SK-N-SH (cell line): ENCODE measurements around the gene ABO. TPM values are rescaled to one million over a fixed set of nuclear protein-coding genes. Genes with fewer than 3 reads are reported as not detected.

Experiments
- CTCF ChIA-PET: fragments of 300-600, 350-600 bp; formaldehyde crosslinking; extraction: SDS; loops from one replicate; lab custom pipeline; 2021; lab: Yijun Ruan, JAX
- POLR2A ChIA-PET: fragments of 350-600 bp; sonication (Branson Sonifier 250); formaldehyde crosslinking; extraction: SDS; loops from one replicate; lab custom pipeline; 2020; ENCODE audit warnings: antibody characterized with exemption, inconsistent platforms; lab: Yijun Ruan, JAX
- DNase-seq: peaks from one replicate; pipeline ENCODE4 v3.0.0; 2012
- H2AFZ ChIP-seq: fragments of 200-600 bp; sonication (generic); 2 replicates; pipeline ENCODE4 v1.8.1; 2016; ENCODE audit warnings: antibody characterized with exemption, mild to moderate bottlenecking, low read depth
- H3F3A ChIP-seq: fragments of 200-600 bp; sonication (generic); replicated peaks from 2 replicates; pipeline ENCODE3; 2016; ENCODE audit warnings: antibody characterized with exemption, mild to moderate bottlenecking; ENCODE audit not compliant: insufficient read depth
- H3K27ac ChIP-seq, 2 experiments: fragments of 200-500 bp in 1 of 2; fragments of 200-600 bp in 1 of 2; sonication (Bioruptor generic) in 1 of 2; sonication (generic), shearing (Covaris generic) in 1 of 2; 2 replicates each; pipeline versions ENCODE4 v1.5.1 to v1.6.1; 2014 to 2016; ENCODE audit warnings: low read depth in 2 of 2, inconsistent platforms in 1 of 2, low read length in 1 of 2, mild to moderate bottlenecking in 1 of 2, mixed read lengths in 1 of 2
- H3K27me3 ChIP-seq: fragments of 200-600 bp; sonication (generic), shearing (Covaris generic); 2 replicates; pipeline ENCODE4 v1.6.1; 2016; ENCODE audit warnings: mixed run types; ENCODE audit not compliant: insufficient read depth
- H3K36me3 ChIP-seq, 2 experiments: fragments of 200-500 bp in 1 of 2; fragments of 200-600 bp in 1 of 2; sonication (Bioruptor generic) in 1 of 2; sonication (generic) in 1 of 2; replicated peaks in 1 of 2; 2 replicates each; pipeline versions ENCODE3 to v1.5.1; 2014 to 2016; ENCODE audit warnings: low read length in 1 of 2, mild to moderate bottlenecking in 1 of 2; ENCODE audit not compliant: insufficient read depth in 2 of 2, control insufficient read depth in 1 of 2
- H3K4me1 ChIP-seq, 2 experiments: fragments of 200-500 bp in 1 of 2; fragments of 200-600 bp in 1 of 2; sonication (Bioruptor generic) in 1 of 2; sonication (generic), shearing (Covaris generic) in 1 of 2; 2 replicates each; pipeline versions ENCODE4 v1.5.1 to v1.6.1; 2014 to 2016; ENCODE audit warnings: low read depth in 1 of 2, low read length in 1 of 2, mixed run types in 1 of 2; ENCODE audit not compliant: insufficient read depth in 2 of 2, control insufficient read depth in 1 of 2
- H3K4me2 ChIP-seq: fragments of 200-600 bp; sonication (generic), shearing (Covaris generic); 2 replicates; pipeline ENCODE4 v1.6.1; 2017; ENCODE audit warnings: mixed run types
- H3K4me3 ChIP-seq, 2 experiments: fragments of 200-500 bp in 1 of 2; fragments of 200-600 bp in 1 of 2; sonication (Bioruptor generic) in 1 of 2; sonication (generic), shearing (Covaris generic) in 1 of 2; 2 replicates each; pipeline versions ENCODE4 v1.5.1 to v1.8.1; 2014 to 2016; ENCODE audit warnings: low read depth in 2 of 2, inconsistent platforms in 1 of 2, low read length in 1 of 2, mild to moderate bottlenecking in 1 of 2, mixed read lengths in 1 of 2, moderate library complexity in 1 of 2
- H3K79me2 ChIP-seq: fragments of 200-600 bp; sonication (generic); 2 replicates; pipeline ENCODE4 v1.8.1; 2017; ENCODE audit warnings: mild to moderate bottlenecking; ENCODE audit not compliant: insufficient read depth
- H3K9ac ChIP-seq: fragments of 200-600 bp; sonication (generic); 2 replicates; pipeline ENCODE4 v1.6.1; 2017; ENCODE audit warnings: mixed run types
- H3K9me2 ChIP-seq: fragments of 200-600 bp; sonication (generic); 2 replicates; pipeline ENCODE4 v1.6.1; 2017; ENCODE audit warnings: mixed run types
- H3K9me3 ChIP-seq: fragments of 200-600 bp; sonication (generic); 2 replicates; pipeline ENCODE4 v1.6.1; 2017; ENCODE audit warnings: mixed run types, mild to moderate bottlenecking, moderate library complexity
- H4K20me1 ChIP-seq: fragments of 200-600 bp; sonication (generic); 2 replicates; pipeline ENCODE4 v1.6.1; 2017; ENCODE audit warnings: mild to moderate bottlenecking, mixed run types; ENCODE audit not compliant: insufficient read depth
- ELF1 ChIP-seq: IDR thresholded peaks from 2 replicates; pipeline ENCODE4 v1.4.0; 2012
- EZH2phosphoT487 ChIP-seq: fragments of 200-600 bp; sonication (generic); IDR thresholded peaks from 2 replicates; pipeline ENCODE4 v1.6.1; 2017; ENCODE audit warnings: low read depth, mixed run types, mild to moderate bottlenecking, antibody characterized with exemption, moderate library complexity, borderline replicate concordance
- FOSL2 ChIP-seq: IDR thresholded peaks from 2 replicates; pipeline ENCODE4 v1.4.0; 2012; ENCODE audit warnings: low read depth, mild to moderate bottlenecking, moderate library complexity, borderline replicate concordance
- FOXJ3 ChIP-seq: sonication (generic); formaldehyde crosslinking; IDR thresholded peaks from 2 replicates; pipeline ENCODE4 v1.5.1; 2020; ENCODE audit warnings: mild to moderate bottlenecking, missing genetic modification reagents
- FOXM1 ChIP-seq: IDR thresholded peaks from 2 replicates; pipeline ENCODE4 v1.4.0; 2012; ENCODE audit warnings: low read depth, mild to moderate bottlenecking
- MAX ChIP-seq: IDR thresholded peaks from 2 replicates; pipeline ENCODE4 v1.4.0; 2012; ENCODE audit warnings: low read depth
- MXI1 ChIP-seq: IDR thresholded peaks from 2 replicates; pipeline ENCODE4 v1.6.1; 2012; ENCODE audit warnings: mild to moderate bottlenecking, low read depth, low read length, improper control_type of control experiment
- NFIC ChIP-seq: IDR thresholded peaks from 2 replicates; pipeline ENCODE4 v1.4.0; 2012; ENCODE audit warnings: borderline replicate concordance
- REST ChIP-seq: IDR thresholded peaks from 2 replicates; pipeline ENCODE4 v1.6.1; 2012; ENCODE audit warnings: mild to moderate bottlenecking, low read depth, low read length, moderate library complexity
- RXRA ChIP-seq: IDR thresholded peaks from 2 replicates; pipeline ENCODE4 v1.4.0; 2012; ENCODE audit warnings: low read depth, mild to moderate bottlenecking, borderline replicate concordance
- TCF12 ChIP-seq: IDR thresholded peaks from 2 replicates; pipeline ENCODE4 v1.4.0; 2012
- YY1 ChIP-seq: IDR thresholded peaks from 2 replicates; pipeline ENCODE4 v1.4.0; 2012; ENCODE audit warnings: low read depth, mild to moderate bottlenecking
- WGBS: methylation state at CpG from one replicate; pipeline ENCODE4 v1.1.6; 2017; ENCODE audit warnings: low lambda C conversion rate; 5-methylcytosine and 5-hydroxymethylcytosine counted together
- polyA plus RNA-seq, 3 experiments: library from polyadenylated mRNA; depleted of rRNA; stranded (reverse); fragments of >200 nt; gene quantifications; 2 replicates each; pipeline ENCODE4 v1.2.3, GENCODE V29; 2012
- TF ChIP-seq, protein P1 (sequence below): fragments of 200-600 bp; sonication (generic); IDR thresholded peaks from 2 replicates; pipeline ENCODE4 v1.6.1; 2017; ENCODE audit warnings: antibody characterized with exemption, mild to moderate bottlenecking, moderate library complexity
- TF ChIP-seq, protein P2 (sequence below): fragments of 150-350 bp; IDR thresholded peaks from 2 replicates; pipeline ENCODE4 v1.6.1; 2016; ENCODE audit warnings: mild to moderate bottlenecking, low read depth, low read length
- TF ChIP-seq, protein P3 (sequence below): fragments of 150-350 bp; IDR thresholded peaks from 2 replicates; pipeline ENCODE4 v1.6.1; 2017; ENCODE audit warnings: antibody characterized with exemption, low read length, low read depth, borderline replicate concordance

The ABO gene
- polyA plus RNA-seq, 1 of the 3 experiments (the other 2 are of a cell fraction): not detected

- no peaks in the 10 kb centered on the region for H3K36me3 ChIP-seq
- no peak for TF ChIP-seq FOXM1
- TF ChIP-seq, protein P1, sequence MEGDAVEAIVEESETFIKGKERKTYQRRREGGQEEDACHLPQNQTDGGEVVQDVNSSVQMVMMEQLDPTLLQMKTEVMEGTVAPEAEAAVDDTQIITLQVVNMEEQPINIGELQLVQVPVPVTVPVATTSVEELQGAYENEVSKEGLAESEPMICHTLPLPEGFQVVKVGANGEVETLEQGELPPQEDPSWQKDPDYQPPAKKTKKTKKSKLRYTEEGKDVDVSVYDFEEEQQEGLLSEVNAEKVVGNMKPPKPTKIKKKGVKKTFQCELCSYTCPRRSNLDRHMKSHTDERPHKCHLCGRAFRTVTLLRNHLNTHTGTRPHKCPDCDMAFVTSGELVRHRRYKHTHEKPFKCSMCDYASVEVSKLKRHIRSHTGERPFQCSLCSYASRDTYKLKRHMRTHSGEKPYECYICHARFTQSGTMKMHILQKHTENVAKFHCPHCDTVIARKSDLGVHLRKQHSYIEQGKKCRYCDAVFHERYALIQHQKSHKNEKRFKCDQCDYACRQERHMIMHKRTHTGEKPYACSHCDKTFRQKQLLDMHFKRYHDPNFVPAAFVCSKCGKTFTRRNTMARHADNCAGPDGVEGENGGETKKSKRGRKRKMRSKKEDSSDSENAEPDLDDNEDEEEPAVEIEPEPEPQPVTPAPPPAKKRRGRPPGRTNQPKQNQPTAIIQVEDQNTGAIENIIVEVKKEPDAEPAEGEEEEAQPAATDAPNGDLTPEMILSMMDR: no peak
- TF ChIP-seq NFIC: no peak
- TF ChIP-seq RXRA: no peak
- TF ChIP-seq REST: no peak
- TF ChIP-seq MAX: no peak
- TF ChIP-seq, protein P2, sequence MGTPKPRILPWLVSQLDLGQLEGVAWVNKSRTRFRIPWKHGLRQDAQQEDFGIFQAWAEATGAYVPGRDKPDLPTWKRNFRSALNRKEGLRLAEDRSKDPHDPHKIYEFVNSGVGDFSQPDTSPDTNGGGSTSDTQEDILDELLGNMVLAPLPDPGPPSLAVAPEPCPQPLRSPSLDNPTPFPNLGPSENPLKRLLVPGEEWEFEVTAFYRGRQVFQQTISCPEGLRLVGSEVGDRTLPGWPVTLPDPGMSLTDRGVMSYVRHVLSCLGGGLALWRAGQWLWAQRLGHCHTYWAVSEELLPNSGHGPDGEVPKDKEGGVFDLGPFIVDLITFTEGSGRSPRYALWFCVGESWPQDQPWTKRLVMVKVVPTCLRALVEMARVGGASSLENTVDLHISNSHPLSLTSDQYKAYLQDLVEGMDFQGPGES: no peak
- TF ChIP-seq FOXJ3 (CRISPR knock-in tag): no peak
- TF ChIP-seq, protein P3, sequence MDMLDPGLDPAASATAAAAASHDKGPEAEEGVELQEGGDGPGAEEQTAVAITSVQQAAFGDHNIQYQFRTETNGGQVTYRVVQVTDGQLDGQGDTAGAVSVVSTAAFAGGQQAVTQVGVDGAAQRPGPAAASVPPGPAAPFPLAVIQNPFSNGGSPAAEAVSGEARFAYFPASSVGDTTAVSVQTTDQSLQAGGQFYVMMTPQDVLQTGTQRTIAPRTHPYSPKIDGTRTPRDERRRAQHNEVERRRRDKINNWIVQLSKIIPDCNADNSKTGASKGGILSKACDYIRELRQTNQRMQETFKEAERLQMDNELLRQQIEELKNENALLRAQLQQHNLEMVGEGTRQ: no peak
- no peak for TF ChIP-seq TCF12
- TF ChIP-seq ELF1: no peak
- no peak for TF ChIP-seq FOSL2
- TF ChIP-seq EZH2phosphoT487: no peak
- no peak for TF ChIP-seq YY1
- TF ChIP-seq MXI1: no peak
- TF ChIP-seq, all 33 proteins: peak for 0
- Histone ChIP-seq H3K4me1 (no peaks in the 10 kb centered on the region; a peak in 1 of 4 replicates), H4K20me1 (no peaks in the 10 kb centered on the region), H3K4me2 (no peak overlapping the region), H3K27me3 (peaks cover 23% of the 10 kb centered on the region), H3K4me3 (no peak overlapping the region), H3K9ac (no peak overlapping the region), H3F3A (no peaks in the 10 kb centered on the region), H3K9me2 (no peaks in the 10 kb centered on the region), H2AFZ (no peak overlapping the region), H3K79me2 (no peaks in the 10 kb centered on the region), H3K9me3 (no peaks in the 10 kb centered on the region), H3K27ac (no peak overlapping the region)
- WGBS: 0% methylated on average over 1 of the region's 14 CpGs
- CTCF ChIA-PET: interaction anchor here (0.6 to 1.3 kb wide), 2 partner anchors 69 to 185 kb away, joined by 3 to 4 read pairs; no protein-coding TSS in a partner anchor
- POLR2A ChIA-PET: no interaction called here
- no peak for DNase-seq
Observed at GRCh38 chr9:133207021-133207531, 67.9 kb downstream of the ABO start.
